OCI-LY7 (cell line): ENCODE data around the gene SMC5. TPM values are rescaled to one million over a fixed set of nuclear protein-coding genes. Genes with fewer than 3 reads are reported as not detected.
A peak's percentile ranks its signal among the peaks of the same experiment; 100 is the strongest.

Experiments
- BruUV-seq: library from RNA; stranded (reverse); fragments of 400-500 nt; replicated peaks from 2 replicates; lab custom pipeline; 2021; lab: Mats Ljungman, UMichigan
- CTCF ChIA-PET: fragments of 300-600 bp; sonication (Branson Sonifier 250); formaldehyde crosslinking; loops from one replicate; lab custom pipeline; 2022; ENCODE audit warnings: antibody characterized with exemption; ENCODE audit not compliant: unreplicated experiment; lab: Charles Lee
- POLR2A ChIA-PET: fragments of 300-600 bp; sonication (Branson Sonifier 250); formaldehyde crosslinking; loops from one replicate; lab custom pipeline; 2022; ENCODE audit warnings: antibody characterized with exemption; lab: Charles Lee
- DNase-seq: peaks from one replicate; pipeline ENCODE4 v3.0.0-alpha.2; 2015; ENCODE audit warnings: low spot score
- H2AFZ ChIP-seq: fragments of 200-600 bp; sonication (generic), shearing (Covaris generic); 2 replicates; pipeline ENCODE4 v1.6.1; 2014; ENCODE audit warnings: mild to moderate bottlenecking, antibody characterized with exemption, low read length, moderate library complexity
- H3K27ac ChIP-seq: fragments of 200-600 bp; sonication (generic); 2 replicates; pipeline ENCODE4 v1.5.1; 2014; ENCODE audit warnings: mixed run types, low read depth, mild to moderate bottlenecking, moderate library complexity, low read length, inconsistent platforms; ENCODE audit not compliant: poor library complexity, severe bottlenecking
- H3K36me3 ChIP-seq: fragments of 200-600 bp; sonication (generic); 2 replicates; pipeline ENCODE4 v1.6.1; 2014; ENCODE audit warnings: mild to moderate bottlenecking, antibody characterized with exemption, low read length, moderate library complexity, mixed read lengths; ENCODE audit not compliant: insufficient read depth
- H3K4me1 ChIP-seq: fragments of 200-600 bp; sonication (generic); 2 replicates; pipeline ENCODE4 v1.5.1; 2014; ENCODE audit warnings: mild to moderate bottlenecking, low read length; ENCODE audit not compliant: insufficient read depth, poor library complexity, severe bottlenecking
- H3K4me2 ChIP-seq: fragments of 200-600 bp; sonication (generic); 2 replicates; pipeline ENCODE4 v1.6.1; 2014; ENCODE audit warnings: mild to moderate bottlenecking, low read length
- H3K4me3 ChIP-seq: fragments of 200-600 bp; sonication (generic); 2 replicates; pipeline ENCODE4 v1.5.1; 2014; ENCODE audit warnings: mild to moderate bottlenecking, low read depth, low read length; ENCODE audit not compliant: poor library complexity, severe bottlenecking
- H3K79me2 ChIP-seq: fragments of 200-600 bp; sonication (generic); 2 replicates; pipeline ENCODE4 v1.6.1; 2016; ENCODE audit warnings: low read depth, mild to moderate bottlenecking, low read length, moderate library complexity, mixed read lengths; ENCODE audit not compliant: insufficient read depth
- H3K9me2 ChIP-seq: fragments of 200-600 bp; sonication (generic); 2 replicates; pipeline ENCODE4 v1.6.1; 2016; ENCODE audit warnings: mild to moderate bottlenecking, low read length, mixed read lengths; ENCODE audit not compliant: insufficient read depth
- H3K9me3 ChIP-seq: fragments of 200-600 bp; sonication (generic); 2 replicates; pipeline ENCODE4 v1.6.1; 2014; ENCODE audit warnings: mild to moderate bottlenecking, mixed run types, low read length, mixed read lengths
- H4K20me1 ChIP-seq: fragments of 200-600 bp; sonication (generic); 2 replicates; pipeline ENCODE4 v1.6.1; 2014; ENCODE audit warnings: mild to moderate bottlenecking, antibody characterized with exemption, low read length, moderate library complexity, mixed read lengths; ENCODE audit not compliant: insufficient read depth
- CTCF ChIP-seq: fragments of 200-600 bp; sonication (generic); conservative IDR thresholded peaks from 2 replicates; pipeline ENCODE4 v1.5.1; 2014; ENCODE audit warnings: mild to moderate bottlenecking, antibody characterized with exemption, low read length, moderate library complexity, mixed read lengths
- EZH2phosphoT487 ChIP-seq: fragments of 200-600 bp; sonication (generic); IDR thresholded peaks from 2 replicates; pipeline ENCODE4 v1.6.1; 2018; ENCODE audit warnings: low read depth, borderline replicate concordance, mild to moderate bottlenecking, mixed run types, antibody characterized with exemption, low read length, moderate library complexity, mixed read lengths
- intact Hi-C: fragments of 100-400 bp; cut with micrococcal nuclease; formaldehyde crosslinking; loops from one replicate; pipeline ENCODE4 v1.10.0; 2022; ENCODE audit not compliant: unreplicated experiment
- total RNA-seq, 2 experiments: library from RNA; depleted of rRNA in 1 of 2; stranded (reverse); fragments of >200 nt in 1 of 2; shearing (Covaris generic) in 1 of 2; gene quantifications; 2 replicates each; pipeline ENCODE4 v1.2.3, GENCODE V29; 2014 to 2022

The SMC5 gene
- total RNA-seq, 2 experiments from 2014 or later: 38.9 to 42.0 TPM

GRCh38 chr9:70262366-70262765, 3.6 kb downstream of the SMC5 start:
- no peaks in the 10 kb centered on the region for H3K9me2 ChIP-seq
- peak overlapping the region; percentile 3; the same call in 1 of the 2 replicates for H3K4me2 ChIP-seq
- DNase-seq: no peak
- H2AFZ ChIP-seq: no peak overlapping the region
- TF ChIP-seq CTCF (no peak), EZH2phosphoT487 (no peak)
- intact Hi-C loops: no loop called here
- peaks cover 74% of the 10 kb centered on the region for H3K36me3 ChIP-seq
- no peaks in the 10 kb centered on the region for H3K9me3 ChIP-seq
- H3K4me1 ChIP-seq: peaks cover 33% of the 10 kb centered on the region
- no peak overlapping the region for H3K4me3 ChIP-seq
- peaks cover 24% of the 10 kb centered on the region for H4K20me1 ChIP-seq
- BruUV-seq: no TSS peak
- ChIA-PET CTCF (no interaction called here), POLR2A (no interaction called here)
- peaks cover 66% of the 10 kb centered on the region for H3K79me2 ChIP-seq
- no peak overlapping the region for H3K27ac ChIP-seq

- no peak overlapping the region for H3K4me3 ChIP-seq
- no peak for DNase-seq
- POLR2A ChIA-PET: interaction anchor here (2.0 kb wide), 1 partner anchor 15 kb away, joined by 5 read pairs; no protein-coding TSS in a partner anchor
- peaks cover 24% of the 10 kb centered on the region for H4K20me1 ChIP-seq
- peaks cover 27% of the 10 kb centered on the region for H3K4me1 ChIP-seq
- TF ChIP-seq CTCF: no peak
- H3K27ac ChIP-seq: no peak overlapping the region
- H3K79me2 ChIP-seq: peaks cover 71% of the 10 kb centered on the region
- BruUV-seq: no TSS peak
- no peaks in the 10 kb centered on the region for H3K9me2 ChIP-seq
- intact Hi-C loops: no loop called here
- no peak overlapping the region for H3K4me2 ChIP-seq
- H3K36me3 ChIP-seq: peaks cover 79% of the 10 kb centered on the region
- CTCF ChIA-PET: no interaction called here
- no peak overlapping the region for H2AFZ ChIP-seq
- H3K9me3 ChIP-seq: no peaks in the 10 kb centered on the region
These were observed 4.2 kb downstream of the SMC5 start for GRCh38 chr9:70262948-70263347.

- BruUV-seq: no TSS peak
- ChIA-PET CTCF (no interaction called here), POLR2A (interaction anchor here (2.0 kb wide), 1 partner anchor 15 kb away, joined by 5 read pairs; no protein-coding TSS in a partner anchor)
- H3K4me2 ChIP-seq: no peak overlapping the region
- intact Hi-C loops: no loop called here
- H3K27ac ChIP-seq: no peak overlapping the region
- peaks cover 24% of the 10 kb centered on the region for H4K20me1 ChIP-seq
- peaks cover 71% of the 10 kb centered on the region for H3K79me2 ChIP-seq
- peaks cover 83% of the 10 kb centered on the region for H3K36me3 ChIP-seq
- no peak overlapping the region for H2AFZ ChIP-seq
- H3K9me3 ChIP-seq: no peaks in the 10 kb centered on the region
- DNase-seq: no peak
- H3K9me2 ChIP-seq: no peaks in the 10 kb centered on the region
- H3K4me1 ChIP-seq: peaks cover 22% of the 10 kb centered on the region
- TF ChIP-seq EZH2phosphoT487 (no peak), CTCF (no peak)
- H3K4me3 ChIP-seq: no peak overlapping the region
These were observed 4.6 kb downstream of the SMC5 start for GRCh38 chr9:70263421-70263820.
